Measurements from ENCODE around the gene SCN9A.
"Not testable (repeated sequence)": the region's sequence is repeated elsewhere in the genome, so short reads cannot be mapped to it uniquely, and the experiment has no call there.

Gene SCN9A

DNA sequence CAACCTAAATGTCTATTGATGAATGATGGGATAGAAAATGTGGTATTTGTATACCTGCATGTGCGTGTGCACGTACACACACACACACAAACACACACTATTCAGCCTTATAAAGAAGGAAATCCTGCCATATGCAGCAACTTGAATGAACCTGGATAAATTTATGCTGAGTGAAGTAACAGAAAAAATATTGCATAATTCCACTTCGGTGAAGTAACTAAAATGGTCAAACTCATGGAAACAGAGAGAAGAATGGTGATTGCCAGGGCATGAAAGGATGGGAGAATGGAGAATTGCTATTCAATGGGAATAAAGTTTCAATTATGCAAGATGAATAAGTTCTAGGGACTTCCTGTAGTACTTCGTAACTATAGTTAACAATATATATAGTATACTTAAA, 152.4 kb downstream of the SCN9A start:
- TF ChIP-seq CTCF (IDR thresholded peaks at IDR 0.05; ENCODE audit: borderline replicate concordance, insufficient read depth, low read depth, low read length), result no peak
- no peak overlapping the region for H3K4me3 ChIP-seq (ENCODE audit: low read depth, low read length)

DNA sequence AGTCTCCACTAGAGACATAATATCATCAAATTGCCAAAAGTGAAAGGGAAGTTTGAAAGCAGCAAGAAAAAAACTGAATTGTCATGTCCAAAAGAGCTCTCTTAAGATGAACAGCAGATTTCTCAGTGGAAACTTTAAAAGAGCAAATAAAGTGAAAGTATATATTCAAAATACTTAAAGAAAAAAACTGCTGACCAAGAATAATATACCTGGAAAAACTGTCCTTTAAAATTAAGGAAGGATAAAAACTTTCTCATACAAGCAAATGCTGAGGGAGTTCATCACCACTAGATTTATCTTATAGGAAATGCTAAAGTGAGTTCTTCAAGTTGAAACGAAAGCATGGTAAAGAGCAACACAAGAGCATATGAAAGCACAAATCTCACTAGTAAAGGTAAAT, 164.7 kb downstream of the SCN9A start:
- no peak for TF ChIP-seq CTCF (IDR thresholded peaks at IDR 0.05; ENCODE audit: borderline replicate concordance, insufficient read depth, low read depth, low read length)
- no peak overlapping the region for H3K4me3 ChIP-seq (ENCODE audit: low read depth, low read length)

- H3K4me3 ChIP-seq (ENCODE audit: low read depth, low read length), result not testable (repeated sequence)
Measured at GRCh38 chr2:166209944-166210343, 165.8 kb downstream of the SCN9A start.

DNA sequence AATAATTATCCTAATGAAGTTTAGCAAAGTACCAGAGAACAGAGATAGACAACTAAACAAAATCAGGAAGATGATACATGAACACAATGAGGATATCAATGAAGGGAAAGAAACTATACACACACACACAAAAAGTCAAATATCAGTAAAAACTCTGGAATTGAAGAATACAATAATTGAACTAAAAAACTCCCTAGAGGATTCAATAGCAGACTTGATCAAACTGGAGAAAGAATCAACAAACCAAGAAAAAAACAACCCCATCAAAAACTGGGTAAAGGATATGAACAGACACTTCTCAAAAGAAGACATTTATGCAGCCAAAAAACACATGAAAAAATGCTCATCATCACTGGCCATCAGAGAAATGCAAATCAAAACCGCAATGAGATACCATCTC, 166.4 kb downstream of the SCN9A start:
- not testable (repeated sequence) for H3K4me3 ChIP-seq (ENCODE audit: low read depth, low read length)

- not testable (repeated sequence) for H3K4me3 ChIP-seq (ENCODE audit: low read depth, low read length)
Measured at GRCh38 chr2:166206153-166206552, 169.6 kb downstream of the SCN9A start.

DNA sequence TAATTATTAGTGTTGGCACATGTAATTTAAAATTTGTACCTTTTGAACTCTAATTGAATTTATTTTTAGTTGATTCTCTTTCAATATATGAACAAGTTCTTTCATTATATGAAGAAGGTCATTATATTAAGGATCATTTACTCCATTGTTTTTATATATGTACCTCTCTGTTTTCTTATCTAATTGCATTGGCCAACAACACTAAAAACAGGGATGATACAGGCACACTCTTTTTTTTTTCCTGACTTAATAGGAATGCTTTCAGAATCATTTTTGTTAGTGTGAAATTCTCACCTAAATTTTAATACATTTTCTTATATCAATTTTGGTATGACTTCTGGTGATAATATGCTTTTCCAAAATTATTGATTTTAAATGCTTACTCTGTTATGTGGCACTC, 173.0 kb downstream of the SCN9A start:
- no peak overlapping the region for H3K4me3 ChIP-seq (ENCODE audit: low read depth, low read length)
- no peak for TF ChIP-seq CTCF (IDR thresholded peaks at IDR 0.05; ENCODE audit: borderline replicate concordance, insufficient read depth, low read depth, low read length)

DNA sequence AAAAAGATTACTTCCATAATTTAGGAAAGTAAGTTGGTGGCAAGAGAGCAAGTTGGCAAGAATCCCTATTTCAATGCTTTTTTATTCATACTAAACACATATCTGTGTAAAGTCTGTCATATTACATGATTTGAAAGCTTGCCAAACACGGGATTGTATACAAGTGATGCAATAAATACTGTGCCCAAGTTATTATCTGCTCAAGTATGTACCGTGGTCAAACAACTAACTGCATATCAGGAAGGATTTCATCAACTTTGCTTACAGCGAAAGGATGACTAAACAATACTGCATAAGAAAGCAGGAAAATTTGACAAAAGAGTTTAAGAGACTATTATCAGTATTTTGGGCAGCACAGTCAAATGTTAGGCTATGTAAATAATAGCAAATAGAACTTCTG, 178.3 kb downstream of the SCN9A start:
- H3K4me3 ChIP-seq (ENCODE audit: low read depth, low read length), result no peak overlapping the region
- TF ChIP-seq CTCF (IDR thresholded peaks at IDR 0.05; ENCODE audit: borderline replicate concordance, insufficient read depth, low read depth, low read length), result no peak

GRCh38 chr2:166193407-166193806, 182.3 kb downstream of the SCN9A start:
- no peak overlapping the region for H3K4me3 ChIP-seq (ENCODE audit: low read depth, low read length)
- no peak for TF ChIP-seq CTCF (IDR thresholded peaks at IDR 0.05; ENCODE audit: borderline replicate concordance, insufficient read depth, low read depth, low read length)

GRCh38 chr2:166188084-166188483, 187.7 kb downstream of the SCN9A start:
- TF ChIP-seq CTCF (IDR thresholded peaks at IDR 0.05; ENCODE audit: borderline replicate concordance, insufficient read depth, low read depth, low read length), result no peak
- H3K4me3 ChIP-seq (ENCODE audit: low read depth, low read length), result no peak overlapping the region
